Sigmoid colon (tissue), 4 donors: ENCODE results near the gene AQP6.

Source experiments
- EP300 ChIP-seq, 4 donors: sonication (generic); formaldehyde crosslinking; IDR thresholded peaks; one replicate each; pipeline ENCODE4 v1.6.1; 2017; ENCODE audit warnings: antibody characterized with exemption in 4 of 4
- POLR2AphosphoS5 ChIP-seq, 4 donors: sonication (generic); formaldehyde crosslinking; IDR thresholded peaks; one replicate each; pipeline ENCODE4 v1.6.1; 2017; ENCODE audit warnings: antibody characterized with exemption in 4 of 4
- TF ChIP-seq, protein P1 (sequence below), 4 experiments: fragments of 450-650 bp in 3 of 4; fragments of 200-600 bp in 1 of 4; IDR thresholded peaks; one replicate each; pipeline ENCODE4 v1.5.1; 2016 to 2019; ENCODE audit warnings: antibody characterized with exemption in 4 of 4, mild to moderate bottlenecking in 3 of 4, moderate library complexity in 2 of 4

DNA sequence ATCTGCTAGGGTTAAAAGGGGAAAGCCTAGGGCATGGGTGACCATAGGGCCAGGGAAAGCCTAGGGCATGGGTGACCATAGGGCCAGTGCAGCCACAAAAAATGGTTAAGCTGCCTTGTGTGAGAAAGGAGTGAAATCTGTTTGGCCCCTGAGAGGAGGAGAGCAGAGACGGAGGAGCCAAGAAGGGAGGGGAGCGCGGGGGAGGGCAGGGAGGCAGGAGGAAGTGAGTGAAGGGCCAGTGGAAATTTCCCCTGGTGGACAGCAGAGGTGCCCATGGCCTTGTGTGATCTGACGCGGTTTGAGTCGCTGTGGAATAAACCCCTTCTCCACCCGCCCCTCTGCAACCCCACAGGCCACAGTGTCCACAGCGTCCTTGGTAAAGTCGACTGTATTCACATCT lies 618 bp upstream of the AQP6 start:
- no peak for TF ChIP-seq POLR2AphosphoS5 (IDR thresholded peaks at IDR 0.05)
- TF ChIP-seq, protein P1, sequence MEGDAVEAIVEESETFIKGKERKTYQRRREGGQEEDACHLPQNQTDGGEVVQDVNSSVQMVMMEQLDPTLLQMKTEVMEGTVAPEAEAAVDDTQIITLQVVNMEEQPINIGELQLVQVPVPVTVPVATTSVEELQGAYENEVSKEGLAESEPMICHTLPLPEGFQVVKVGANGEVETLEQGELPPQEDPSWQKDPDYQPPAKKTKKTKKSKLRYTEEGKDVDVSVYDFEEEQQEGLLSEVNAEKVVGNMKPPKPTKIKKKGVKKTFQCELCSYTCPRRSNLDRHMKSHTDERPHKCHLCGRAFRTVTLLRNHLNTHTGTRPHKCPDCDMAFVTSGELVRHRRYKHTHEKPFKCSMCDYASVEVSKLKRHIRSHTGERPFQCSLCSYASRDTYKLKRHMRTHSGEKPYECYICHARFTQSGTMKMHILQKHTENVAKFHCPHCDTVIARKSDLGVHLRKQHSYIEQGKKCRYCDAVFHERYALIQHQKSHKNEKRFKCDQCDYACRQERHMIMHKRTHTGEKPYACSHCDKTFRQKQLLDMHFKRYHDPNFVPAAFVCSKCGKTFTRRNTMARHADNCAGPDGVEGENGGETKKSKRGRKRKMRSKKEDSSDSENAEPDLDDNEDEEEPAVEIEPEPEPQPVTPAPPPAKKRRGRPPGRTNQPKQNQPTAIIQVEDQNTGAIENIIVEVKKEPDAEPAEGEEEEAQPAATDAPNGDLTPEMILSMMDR (IDR thresholded peaks at IDR 0.05) = no peak
- TF ChIP-seq EP300 (IDR thresholded peaks at IDR 0.05) = no peak
